GM21786 (cell line): ENCODE measurements around the gene GSN.

Experiments
- ATAC-seq: cut with Tn5 transposase; IDR thresholded peaks from one replicate; pipeline ENCODE4 v1.9.1; 2021; ENCODE audit not compliant: unreplicated experiment

The GSN gene

DNA sequence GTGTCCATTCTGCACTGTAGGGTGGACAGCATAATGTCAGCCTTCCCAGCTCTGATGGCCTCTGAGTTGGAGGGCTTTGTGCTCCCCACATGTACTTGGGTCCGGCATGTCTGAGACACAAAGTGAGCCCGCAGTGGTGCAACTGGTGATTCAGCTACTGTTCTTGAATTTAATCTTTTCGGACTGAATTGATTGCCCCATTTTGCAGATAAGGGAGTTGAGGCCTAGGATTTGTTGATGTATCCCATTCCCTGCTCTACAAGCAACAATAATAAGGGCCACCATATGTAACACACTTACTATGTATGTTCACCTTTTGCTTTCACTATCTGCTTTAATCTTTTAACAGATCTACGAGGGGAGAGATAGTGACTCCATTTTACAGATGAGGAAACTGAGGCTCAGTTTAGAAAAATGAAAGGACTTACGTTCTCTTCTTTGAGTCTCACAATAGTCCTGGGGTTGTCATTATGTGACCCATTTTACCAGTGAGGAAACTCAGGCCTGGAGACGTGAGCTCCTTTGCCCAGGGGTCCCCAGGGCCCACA lies 4.5 kb downstream of the GSN start:
- no peak for ATAC-seq

DNA sequence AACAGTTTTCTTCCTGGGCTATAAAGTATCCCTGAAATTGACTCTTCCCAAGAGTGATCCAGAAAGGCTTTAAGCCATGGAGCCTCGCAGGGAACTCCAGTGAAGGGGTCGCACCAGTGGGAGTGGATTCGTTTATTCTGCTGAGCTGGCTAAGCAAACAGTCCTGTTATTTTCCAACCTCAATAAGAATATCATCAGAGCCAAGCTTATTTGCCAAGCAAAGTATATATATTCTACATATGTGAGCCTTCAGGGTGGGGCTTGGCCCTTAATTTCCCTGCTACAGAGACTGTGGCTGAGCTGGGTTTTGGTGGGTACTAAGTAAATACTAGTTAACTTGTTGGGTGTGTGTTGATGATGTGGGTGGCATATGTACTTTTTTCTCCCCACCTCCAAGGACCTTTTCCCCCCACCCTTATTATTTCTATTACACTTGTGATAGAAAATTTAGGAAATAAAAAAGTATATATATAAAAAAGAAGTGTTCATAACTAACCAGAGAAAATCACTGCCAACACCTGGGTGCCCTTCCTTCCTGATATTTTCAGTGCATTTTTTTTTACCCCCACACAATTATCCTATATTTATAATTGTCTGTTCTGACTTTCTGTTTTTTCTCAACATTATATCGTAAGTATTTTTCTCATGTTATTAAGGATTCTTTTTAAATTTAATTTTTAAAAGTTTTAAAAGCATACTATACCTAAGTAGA lies 5.3 kb downstream of the GSN start:
- ATAC-seq = no peak

DNA sequence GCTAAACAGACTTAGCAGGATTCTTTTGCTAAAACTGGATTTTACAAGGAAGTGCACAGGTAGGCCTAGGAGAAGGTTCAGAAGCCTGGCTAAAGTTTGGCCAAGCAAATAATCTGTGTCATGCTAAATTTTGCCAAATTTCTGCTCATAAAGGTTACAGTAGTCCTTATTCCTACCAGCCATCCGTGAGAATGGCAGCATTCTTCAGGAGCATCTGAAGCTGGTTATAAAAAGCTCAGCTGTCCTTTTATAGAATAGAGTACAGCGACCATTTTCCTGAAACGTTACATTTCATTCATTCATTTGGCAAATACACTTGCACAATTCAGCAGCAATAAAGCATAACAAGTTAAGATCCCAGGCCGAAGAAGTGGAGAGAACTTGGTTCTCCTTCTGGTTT lies 6.9 kb downstream of the GSN start:
- no peak for ATAC-seq

DNA sequence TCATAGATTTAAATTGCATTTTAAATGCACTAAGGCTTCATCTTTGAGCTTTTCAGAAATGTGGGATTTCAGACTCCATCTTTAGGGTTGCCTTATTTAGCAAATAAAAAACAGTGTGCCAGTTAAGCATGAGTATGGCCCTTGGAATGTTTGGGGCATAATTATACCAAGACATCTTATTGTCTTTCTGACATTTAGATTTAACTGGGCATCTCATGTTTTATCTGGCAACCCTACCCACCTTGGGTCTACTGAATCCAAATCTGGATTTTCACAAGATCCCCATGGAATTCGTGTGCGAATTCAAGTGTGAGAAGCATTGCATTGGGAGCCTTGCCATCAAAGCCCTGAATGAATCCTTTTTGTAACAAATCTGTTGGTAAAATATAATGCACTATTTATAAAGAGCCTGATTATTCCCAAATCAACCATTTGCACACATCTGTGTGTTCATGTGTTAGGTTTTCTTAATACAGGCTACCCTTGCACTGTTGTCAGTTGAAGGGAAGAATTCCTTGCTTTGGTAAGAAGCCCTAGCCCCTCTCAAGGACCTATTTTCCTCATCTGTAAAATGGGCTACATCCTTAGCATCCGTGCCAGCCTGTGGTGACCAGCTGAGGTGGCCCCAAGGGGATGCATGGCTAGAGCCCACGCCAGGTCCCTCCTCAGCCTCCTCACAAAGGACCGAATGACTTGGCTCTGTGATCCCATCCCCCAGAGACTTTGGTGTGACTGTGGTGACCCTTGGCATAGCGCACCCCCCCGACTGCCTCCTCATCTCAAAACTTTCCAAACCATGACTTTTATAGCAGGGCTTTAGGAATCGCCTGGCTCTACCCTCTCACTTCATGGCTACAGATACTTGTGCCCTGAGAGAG lies 8.1 kb downstream of the GSN start:
- ATAC-seq = no peak

DNA sequence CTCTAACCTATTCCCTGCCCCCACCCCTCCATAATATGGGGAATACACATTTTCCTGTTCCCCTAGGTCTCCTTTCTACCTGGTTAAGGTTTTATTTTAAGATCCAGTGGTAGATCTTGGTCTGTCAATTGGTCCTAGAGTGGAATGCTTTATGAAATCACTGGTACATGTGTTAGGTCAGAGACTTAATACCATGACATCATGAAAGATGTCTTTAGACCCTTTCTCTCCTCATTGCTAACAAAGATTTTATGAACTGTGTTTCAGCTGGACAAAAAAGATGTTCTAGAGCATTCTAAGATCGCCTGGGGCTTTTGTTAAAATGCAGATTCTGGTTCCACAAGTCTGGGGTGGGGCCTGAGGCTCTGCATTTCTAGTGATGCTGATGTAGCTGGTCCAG lies 9.1 kb downstream of the GSN start:
- no peak for ATAC-seq

DNA sequence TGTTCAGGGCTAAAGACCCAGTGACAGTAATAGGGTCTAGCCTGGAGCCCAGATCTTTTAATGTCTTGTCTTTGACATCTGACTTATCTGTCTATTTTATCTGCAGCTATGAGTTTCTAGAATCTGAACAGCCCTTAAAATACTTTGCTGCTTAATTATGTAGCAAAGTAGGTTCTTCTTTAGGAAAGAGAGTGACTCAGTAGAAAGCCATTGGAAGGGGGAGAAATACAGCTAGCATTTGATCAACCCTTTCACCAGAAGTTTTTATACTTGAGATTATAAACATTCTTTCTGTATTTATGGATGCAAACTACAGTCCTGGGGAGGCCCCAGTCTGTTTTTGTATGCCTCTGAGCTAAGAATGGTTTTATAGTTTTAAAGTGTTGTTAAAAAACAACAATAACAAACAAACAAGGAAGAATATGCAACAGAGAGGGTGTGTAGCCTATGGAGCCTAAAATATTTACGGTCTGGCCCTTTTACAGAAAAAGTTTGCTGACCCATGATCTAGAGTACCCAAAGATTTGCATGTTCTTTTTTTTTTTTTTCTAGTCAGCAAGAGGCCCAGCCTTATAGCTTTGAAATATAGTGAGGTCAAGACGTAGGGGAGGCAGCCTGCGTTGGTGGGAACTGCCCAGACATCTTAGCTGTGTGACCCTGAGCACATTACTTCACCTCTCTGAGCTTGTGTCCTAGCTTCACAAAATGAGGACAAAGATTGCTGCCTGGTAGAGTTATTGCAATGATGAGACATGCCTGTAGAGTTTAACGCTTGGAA lies 9.7 kb downstream of the GSN start:
- no peak for ATAC-seq

DNA sequence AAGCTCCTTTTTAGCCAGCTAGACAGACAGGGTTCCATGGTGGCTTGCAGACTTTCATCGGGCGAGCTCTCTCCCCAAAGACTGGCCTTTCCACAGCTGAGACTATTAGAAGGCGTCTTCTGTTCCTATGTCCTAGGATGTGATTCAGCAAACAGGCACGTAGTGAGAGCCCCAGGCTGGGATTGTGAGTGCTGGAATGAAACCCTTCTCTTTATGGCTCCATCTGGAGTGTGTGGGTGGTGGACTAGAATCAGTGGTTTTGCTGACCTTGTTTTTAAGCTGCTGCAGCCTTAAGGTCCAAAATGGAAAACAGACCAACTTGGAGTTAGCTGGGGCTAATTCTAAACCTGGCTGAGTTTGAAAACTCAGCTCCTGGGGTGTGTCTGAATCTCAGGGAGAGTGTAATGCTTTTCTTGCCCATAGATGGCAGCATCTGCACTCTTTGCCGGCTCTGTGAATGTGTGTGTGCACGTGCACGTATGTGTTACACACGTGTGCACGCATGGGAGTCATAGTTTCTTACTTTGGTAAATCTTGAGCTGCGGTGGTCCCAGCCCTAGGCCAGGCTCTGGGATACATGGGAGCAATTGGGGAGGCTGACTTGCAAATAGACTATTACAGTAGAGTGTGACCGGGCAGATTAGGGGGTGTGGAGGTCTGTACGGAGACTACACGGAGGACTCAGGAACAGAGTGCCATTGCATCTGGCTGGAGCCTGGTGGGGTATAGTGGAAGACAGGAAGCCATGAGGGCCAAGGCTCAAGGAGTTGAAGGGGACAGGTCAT lies 10.7 kb downstream of the GSN start:
- no peak for ATAC-seq

DNA sequence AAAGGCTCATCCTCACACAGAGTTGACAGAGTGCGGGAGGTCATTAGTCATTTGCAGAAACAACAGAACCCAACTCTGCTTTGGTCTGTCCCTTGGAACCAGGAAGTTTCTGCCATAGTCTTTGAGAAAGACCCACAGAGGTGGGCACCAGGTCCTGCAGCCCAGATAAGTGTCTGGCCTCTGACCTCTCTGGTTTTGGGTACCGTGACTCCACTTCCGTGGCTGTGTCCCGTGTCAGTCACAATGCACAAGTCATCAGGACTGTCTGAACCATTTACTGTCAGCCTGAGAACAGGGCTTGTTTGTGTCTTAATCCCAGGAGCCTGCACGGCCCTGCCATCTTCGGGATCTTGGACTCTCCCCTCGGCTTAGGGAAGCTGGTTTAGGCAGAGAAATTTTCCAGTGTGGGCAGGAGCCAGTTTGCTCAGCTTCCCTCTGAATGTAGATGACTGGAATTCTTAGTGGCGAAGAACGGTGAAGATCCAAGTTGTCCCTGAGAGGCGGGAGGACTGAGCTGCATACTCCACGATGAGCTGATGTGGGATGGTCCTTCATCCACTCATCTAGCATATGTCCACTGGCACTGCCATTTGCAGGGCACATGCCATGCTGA lies 11.9 kb downstream of the GSN start:
- no peak for ATAC-seq

DNA sequence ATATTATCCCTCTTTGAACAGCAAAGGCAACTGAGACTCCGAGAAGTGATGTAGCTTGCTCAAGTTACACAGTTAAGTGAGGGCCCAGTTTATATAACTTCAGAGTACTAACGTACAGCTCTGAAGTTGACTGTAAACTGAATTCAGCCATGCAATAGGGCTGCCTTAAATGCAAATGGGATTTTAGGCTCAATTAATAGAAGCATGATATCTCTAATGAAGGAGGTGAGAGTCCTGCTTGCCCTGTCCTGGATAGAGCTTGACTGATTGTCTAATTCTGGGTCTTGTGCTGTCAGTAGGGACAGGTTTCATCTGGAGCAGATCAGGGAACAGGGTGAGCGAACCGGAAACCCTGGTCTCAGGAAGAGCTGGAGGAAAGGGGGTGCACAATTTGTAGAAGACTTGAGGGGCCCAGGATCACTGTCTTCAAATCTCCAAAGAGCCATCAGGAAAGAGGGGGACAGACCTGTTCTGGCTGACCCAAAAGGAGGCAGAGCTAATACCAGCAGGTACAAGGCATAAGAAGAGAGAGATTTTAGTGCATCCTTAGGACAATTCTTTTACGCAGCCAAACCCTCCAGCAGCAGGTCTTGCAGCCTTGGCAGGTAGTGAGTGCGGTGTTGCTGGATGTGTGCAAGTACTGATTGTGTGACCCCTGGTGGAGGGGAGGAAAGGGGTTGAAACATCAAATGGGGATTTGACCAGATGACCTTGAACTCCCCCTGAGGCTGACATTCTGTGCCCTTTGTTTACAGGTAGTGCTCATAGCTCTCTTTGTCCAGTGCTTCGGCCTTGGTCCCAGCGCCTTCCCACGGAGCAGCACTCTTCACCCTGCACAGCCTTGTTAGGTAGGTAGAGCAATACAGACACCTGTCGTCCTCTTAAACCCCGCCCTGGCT lies 13.0 kb downstream of the GSN start:
- ATAC-seq = no peak

DNA sequence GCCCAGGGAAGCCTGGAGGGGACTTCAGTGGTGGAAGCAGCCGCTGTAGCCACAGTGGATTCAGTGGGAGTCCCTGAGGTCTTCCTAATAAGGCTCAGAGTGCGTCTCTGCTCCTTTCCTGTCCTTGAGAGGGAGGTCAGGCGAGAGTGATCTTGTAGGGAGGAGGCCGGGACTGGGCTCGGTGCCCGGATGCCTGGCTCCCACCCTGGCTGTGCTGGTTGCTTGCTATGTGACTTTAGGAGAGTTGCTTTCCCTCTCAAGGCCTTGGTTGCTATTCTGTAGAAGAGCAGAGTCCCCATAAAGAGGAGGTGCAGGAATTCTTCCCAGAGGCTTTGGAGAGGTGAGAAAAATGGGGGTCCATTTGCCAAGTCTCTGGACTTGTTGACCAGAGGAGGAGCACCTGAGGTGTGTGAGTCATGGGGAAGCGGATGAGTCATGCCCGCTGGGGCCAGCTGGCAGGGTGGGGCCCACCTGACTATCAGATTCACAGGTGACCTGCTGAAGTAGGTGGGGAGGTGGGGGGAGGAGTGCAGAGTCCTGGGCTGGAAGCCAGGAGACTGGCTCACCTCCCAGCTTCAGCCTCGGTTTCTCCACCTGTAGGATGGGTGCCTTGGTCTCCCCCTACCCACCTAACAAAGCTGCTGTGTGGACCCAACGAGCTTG lies 13.8 kb downstream of the GSN start:
- ATAC-seq = no peak

DNA sequence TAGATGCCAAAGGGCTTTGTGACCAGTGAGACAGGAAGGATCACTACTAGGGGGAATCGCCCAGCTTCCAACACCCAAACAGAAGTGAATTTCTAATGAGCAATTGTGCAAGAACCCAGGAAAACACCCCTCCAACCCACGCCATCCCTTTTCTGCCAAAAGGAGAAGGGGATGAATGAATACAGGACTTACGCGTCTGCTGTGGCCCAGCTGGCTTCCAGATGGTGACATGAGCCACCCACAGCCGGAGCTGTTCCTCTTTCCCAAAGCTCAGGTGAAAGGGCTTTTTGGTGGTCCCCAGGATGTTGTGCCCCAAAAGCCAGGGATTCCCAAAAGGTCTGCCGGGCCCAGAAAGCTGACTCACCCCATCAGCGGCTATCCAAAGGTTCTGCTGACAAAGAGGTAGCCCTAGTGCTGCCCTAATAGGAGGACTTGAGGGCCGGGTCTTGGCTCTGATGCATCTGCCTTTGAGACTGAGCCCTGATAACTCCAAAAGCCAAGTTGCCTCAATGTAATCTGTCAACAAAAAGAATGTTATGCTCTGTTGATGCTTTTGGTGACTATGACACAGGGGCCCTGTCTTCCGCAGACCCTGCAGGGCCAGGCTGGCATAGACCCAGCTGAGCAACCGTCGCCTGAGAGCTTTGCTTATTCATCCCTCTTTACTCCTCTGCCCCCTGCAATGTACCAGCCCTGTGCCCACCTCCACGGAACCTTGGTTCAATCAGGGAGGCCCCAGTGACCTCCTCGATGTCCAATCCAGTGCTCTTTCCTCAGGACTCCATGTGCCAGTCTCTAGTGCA lies 14.5 kb downstream of the GSN start:
- ATAC-seq = no peak

DNA sequence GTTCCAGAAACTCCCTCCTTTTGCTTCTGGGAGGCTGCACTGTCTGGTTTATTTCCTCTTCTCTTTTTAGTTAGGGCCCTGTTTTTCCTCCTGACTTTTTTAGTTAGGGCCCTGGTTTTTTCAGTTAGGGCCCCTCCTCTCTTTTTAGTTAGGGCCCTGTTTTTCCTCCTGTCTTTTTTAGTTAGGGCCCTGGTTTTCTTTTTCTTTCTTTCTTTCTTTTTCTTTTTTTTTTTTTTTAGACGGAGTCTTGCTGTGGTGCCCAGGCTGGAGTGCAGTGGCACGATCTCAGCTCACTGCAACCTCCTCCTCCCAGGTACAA lies 15.1 kb downstream of the GSN start:
- ATAC-seq = no peak

DNA sequence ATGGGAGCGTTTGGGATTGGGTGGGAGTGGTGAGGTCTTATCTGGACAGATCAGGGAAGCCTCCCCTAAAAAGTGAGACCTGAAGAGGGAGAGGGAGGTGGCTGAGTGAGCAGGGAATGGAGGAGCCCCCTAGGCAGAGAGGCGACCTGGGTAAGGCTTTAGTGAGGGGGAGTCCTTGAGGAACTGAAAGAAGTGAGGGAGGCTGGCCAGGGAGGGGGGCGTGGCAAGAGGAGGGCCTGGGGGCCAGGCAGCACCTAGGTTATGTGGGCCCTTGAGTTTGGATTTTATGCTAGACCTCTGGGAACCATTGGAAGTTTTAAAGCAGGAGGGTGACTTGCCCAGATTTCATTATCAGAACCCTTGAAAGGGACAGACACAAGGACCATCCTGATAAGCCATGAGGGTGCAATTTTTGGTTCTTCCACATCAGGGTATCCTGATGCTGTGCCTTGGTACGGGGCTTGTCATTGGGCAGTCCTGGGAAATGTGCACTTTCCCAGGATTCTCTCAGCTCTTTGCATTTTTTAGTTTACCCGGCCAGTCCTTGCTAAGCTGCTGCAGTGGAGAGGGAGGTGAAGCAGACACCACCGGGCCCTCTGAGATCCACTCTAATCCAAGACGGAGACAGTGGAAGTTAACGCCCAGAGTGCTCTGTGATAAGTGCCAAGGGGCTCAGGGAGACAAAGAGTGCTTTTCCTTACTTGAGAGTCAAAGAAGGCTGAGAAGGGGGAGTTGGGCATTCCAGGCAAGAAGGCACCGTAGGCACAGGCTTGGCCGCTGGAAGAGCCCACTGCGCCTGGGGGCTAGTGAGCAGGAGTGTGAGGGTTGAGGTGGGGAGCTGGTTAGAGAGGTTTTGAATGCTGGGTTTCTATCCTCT lies 16.1 kb downstream of the GSN start:
- ATAC-seq = no peak

DNA sequence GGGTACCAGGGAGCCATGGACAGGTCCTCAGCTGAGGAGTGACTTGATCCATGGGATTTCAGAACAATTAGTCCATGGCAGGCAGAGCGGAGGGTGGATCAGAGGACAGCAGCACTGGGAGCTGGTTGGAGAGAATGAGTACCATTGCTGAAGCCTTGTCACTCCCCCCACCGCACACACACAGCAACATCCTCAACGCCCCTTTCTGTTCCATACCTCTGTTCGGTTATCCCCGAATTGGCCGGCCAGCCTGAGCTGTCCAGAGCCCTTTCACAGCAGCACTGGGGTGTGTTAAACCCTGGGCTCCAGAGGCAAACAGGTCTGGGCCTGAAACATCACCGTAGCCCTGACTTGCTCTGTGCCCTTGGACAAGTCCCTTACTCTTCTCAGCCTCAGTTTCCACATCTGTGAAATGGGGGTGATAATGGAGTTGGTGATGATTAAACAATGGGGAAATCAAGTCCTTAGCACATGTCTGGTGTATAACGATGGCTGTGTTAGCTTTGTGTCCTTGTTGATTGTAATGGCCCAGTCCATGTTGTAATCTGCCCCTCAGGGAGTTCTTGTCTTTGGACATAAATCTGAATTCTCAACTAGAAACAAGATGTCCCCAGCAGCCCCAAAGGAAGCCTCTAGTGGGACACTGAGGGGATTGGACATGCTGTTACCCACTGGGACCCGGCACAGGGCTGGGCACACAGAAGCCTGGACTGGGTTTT lies 16.9 kb downstream of the GSN start:
- ATAC-seq = no peak

DNA sequence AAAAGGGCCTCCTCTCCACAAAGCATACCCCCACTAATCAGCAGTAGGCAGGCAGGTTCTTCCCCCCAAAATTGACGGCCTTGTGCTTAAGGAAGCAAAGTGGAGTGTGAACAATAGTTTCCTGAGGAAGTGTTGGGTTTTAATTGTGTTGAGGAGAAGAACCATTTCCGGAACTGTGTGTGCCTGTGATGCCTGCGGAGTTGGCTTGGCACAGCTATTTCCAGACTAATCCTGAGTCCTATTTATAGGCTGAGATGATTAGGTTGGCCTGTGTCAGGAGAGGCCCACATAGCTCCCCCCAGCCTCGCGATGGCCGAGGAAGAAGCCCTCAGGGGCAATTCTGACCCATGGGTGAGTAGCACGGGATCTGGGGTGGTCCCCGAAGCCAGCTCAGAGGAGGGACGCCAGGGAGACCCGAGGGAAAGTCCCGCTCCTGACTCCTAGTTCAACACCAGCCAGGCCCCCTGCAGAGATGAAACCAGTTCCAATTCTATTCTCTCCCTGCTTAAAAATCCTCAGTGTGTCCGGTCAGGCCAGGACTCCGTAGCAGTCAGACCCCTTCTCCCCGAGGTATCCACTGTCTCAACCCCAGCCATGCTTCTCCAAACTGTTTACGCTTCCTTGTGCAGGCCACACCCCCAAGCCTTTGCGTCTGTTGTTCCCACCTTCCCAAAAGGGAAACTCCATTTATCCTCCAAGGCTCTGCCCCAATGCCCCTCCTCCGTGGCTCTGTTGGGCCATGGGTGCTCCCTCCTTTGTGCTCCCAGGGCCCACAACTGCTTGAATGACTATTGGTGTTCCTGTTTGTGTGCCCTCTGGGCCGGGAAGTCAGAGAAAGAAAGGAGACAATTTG lies 18.1 kb downstream of the GSN start:
- ATAC-seq = no peak

DNA sequence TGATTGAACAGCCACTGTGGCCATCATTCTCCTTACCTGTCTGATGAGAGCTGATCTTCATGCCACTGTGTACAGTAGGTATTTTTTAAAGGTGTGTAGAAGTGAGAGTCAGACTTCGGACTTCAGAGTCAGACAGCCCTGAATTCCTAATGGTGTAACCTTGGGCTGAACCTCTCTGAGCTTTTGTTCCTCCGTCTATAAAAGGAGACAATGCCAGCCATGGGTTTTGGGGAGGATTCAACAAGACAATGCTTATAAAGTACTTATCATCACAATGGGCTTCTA lies 18.7 kb downstream of the GSN start:
- ATAC-seq = no peak
